GM19240 (cell line): Measurements from ENCODE around the gene SORBS1.
"Not testable (repeated sequence)": the region's sequence is repeated elsewhere in the genome, so short reads cannot be mapped to it uniquely, and the experiment has no call there.

ENCODE experiments used
- DNase-seq: peaks from one replicate; pipeline ENCODE4 v3.0.0; 2011; ENCODE audit warnings: low spot score; ENCODE audit not compliant: insufficient read length

SORBS1 gene

DNA sequence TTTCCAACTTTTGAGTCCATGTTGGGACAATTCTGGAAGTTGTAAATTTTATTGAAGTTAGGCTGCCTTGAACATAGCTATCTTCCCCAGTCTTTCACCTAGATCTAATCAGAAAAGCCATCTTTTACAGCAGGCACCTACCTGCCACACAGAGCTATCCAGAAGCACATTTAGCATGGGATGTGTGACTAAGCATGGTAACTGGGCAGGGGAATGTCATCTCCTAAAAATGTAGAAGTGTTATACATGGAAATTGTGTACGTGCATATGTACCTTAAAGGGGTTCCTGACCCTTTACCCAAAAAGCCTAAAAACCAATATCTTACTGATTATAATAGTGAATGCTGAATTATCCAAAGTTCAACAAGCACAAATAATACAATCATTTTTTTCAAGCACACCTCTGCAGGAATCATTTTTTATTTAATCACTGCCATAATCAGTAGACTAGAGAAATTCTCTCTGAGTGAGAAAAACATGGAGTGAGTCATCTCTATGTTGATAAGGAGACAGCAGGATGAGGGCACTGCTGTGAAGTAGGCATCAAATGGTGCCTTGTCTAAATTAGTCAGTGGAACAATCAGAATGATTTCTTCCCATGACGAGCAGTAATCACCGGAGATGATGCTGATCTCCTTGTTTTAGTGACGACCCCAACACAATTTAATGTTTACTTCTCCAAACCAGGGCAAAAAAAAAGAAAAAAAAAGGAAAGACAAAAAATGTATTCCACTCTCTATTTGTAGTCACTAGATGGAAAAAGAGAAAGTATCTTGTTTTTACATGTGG, 75.9 kb downstream of the SORBS1 start:
- DNase-seq = no peak

DNA sequence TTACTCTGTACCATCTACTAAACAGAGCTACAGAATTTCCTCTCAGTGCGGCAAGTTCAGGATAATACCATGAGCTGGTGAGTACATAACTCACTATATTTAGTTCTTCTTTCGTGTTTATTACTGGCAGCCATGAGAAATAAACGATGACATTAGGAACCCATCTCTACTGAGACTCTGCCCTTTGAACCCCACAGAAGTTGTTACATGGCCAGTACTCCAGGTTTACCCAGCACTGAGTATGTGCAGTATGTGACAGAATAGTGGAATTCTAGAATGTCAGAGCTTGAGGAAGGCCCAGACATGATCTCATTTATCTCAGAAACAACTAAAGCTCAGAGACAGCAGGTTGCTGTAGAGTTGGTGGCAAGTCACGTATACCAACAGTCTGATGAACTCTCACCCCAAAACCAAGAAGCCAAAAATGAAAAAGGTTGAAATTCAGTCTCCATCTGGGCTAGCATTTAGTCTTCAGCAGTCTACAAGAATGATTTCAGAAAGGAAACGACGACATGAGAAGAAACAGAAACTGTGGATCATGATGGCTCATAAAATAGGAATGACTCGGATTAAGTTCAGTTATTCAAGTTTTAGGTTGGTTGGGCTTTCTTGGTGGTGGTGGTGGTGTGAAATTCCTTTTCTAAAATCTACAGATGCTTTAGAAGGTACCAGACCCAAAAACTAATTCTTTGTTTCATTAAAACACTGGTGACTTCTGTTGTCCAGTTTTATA, 78.5 kb downstream of the SORBS1 start:
- DNase-seq = no peak

DNA sequence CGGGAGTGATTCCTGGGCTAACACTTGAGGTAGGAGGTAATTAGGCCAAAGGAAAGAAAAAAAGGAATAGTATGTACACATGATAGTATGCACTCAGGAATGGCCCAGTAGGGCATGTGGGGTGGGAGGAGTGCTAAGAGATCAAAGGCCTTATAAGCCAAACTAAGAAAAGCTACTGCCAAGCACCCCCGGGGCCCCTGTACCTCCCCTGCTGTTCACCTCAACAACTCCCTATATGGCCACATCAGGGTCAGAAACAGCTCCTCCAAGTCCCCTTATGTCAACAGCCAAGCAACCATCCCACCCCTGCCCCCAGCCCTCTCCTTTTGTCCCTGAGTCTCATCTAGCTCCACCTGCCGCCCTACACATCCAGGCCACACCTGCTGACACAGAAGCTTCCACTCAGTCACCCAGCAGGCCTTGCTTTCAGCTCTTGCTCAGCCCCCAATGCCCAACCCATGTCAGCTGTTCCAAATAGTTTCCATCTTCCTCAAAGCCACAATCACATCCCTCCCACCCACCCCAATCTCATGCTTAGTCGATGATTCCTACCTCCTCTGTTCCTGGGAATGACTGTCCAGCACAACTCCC, 80.2 kb downstream of the SORBS1 start:
- DNase-seq = no peak

DNA sequence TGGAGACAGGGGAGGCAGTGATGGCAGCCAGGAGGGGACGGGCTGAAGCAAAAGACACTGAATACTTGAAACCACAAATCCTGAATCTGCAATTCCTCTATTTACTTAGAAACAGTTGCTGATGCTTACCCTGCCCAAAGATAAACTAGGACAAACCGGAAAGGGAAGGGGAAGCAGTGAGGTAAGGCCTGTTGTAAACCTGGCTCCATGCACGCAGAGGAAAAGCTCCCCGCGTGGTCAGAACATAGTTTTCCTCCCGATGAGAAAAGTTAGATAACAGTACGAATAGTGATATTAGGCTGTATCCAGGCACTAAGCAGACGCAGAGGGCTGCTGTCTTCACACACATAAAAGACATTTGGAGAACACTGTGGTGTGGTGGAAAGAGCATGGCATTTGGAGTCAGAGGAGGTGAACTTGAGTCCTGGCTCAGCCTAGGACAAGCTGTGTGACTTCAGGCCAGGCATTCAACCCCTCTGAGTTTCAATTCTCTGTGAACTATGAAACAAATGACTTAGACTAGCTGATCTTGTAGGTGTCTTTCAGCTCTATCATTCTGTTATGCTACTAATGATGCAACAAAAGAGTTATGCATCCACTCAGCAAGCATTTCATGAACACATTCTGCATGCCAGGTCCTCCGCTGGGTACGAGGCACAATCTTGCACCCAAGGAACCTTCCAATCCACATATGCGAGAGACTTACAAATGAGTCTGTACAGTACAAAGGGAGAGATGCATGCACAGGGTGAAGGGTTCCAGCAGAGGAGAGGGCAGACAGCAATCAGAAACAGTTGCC, 80.9 kb downstream of the SORBS1 start:
- DNase-seq = no peak

DNA sequence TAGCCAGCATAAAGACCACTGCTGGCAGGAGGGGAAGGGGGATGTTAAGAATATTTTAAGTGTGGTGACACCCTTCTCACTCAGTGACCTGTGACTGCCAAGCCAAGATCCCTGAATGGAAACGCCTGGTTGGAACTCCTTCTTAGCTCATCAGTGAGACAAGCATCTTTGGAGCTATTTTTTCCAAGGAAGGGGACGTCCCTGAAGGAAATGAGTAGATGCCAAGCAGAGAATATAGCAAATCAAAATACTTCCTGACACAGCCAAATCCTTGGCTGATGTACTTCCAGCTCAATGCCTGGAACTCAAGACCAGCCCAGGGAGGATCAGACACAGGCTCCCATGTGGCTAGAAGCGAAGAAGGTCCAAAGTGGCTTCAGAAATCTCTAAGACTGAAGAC, 82.2 kb downstream of the SORBS1 start:
- no peak for DNase-seq

DNA sequence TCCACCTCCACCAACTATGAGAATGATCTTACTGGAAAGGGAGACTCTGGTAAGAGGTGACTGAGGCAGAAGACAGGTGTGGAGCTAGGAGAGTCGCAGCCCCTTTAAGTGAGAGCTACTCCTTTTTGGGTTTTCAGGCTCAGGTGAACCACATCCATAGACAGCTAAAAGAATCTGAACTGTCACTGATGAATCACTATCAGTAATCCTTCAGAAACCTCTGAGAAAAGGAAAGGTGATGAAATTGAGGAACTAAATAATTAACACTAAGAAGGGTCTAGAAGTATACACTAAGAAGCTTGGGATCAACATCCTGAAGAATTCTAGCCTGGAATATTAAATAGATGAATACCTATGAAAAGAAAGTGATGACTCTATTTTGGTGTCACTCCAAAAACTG, 83.0 kb downstream of the SORBS1 start:
- DNase-seq = no peak

DNA sequence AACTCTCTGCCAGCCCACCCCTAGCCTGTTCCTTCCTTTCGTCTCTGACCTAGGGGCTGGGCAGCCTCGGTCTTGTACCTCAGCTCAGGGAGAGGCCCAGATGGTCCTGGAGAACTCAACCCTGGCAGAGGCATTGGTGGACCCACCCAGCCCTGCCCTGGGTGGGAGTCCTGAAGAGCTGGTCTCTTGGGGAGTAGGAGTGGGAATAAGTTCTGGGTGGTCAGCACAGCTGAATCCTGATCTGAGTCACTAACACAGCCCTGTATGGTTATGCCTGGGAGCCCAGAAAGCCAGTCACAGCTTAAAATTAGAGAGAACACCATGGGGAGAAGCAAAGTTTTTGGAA, 84.0 kb downstream of the SORBS1 start:
- DNase-seq = no peak

DNA sequence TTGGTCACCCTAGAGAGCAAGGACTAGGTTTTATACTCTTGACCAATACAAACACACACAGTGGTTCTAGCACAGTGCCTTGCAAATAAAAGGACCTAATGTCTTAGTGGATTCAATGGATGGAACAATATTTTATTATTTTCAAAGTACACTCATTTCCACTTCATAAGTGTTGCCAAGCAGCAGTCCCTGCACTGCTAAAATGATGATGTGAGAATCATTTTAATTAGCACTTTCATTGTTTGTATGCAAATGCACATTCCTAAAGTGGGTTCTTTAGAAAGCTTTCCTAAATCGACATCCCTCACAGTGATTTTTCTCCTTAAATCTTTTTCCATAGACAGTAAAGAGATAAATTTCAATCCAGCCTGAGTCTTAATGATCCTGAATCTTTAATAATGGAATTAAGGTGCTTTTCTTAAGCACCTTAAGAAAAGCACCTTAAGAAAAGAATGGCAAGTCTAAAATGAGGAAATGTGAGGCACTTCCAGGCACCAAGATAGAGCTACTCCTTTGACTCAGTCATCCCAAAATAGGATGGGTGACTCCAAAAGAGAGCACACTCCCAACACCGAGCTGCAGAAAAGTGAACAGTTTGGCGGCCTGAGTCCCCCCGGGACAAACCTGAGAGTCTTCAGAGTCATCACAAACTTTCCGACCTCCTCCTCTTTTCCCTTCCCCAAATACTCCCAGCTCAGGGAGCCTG, 84.5 kb downstream of the SORBS1 start:
- no peak for DNase-seq

DNA sequence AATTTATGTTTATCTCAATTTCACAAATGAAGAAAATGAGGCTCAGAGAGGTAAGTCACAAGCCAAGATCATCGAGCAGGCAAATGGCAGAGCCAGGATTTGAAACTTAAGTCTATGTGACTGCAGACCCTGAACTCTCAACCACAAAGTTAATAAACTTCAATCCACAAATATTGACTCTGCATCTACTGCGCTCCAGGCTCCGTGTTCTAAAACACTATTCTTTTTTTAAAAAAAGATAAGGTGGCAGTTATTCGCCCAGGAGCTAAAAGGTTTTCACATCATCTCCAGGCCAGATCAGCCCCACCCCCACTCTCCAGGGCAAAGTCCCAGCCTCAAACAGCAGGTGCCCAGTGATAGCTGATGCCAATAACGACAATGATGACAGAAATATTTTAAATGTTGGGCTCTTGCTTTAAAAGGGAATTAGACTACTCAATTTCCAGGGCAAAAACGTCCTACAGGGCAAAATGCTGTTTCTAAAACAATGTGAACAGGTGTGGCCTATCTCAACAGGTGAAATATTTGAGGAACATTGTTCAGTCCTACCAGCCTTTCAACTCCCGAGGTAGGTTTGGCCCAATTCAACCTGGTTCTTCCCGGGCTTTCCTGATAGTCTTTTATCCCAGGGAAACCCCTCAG, 85.2 kb downstream of the SORBS1 start:
- no peak for DNase-seq

DNA sequence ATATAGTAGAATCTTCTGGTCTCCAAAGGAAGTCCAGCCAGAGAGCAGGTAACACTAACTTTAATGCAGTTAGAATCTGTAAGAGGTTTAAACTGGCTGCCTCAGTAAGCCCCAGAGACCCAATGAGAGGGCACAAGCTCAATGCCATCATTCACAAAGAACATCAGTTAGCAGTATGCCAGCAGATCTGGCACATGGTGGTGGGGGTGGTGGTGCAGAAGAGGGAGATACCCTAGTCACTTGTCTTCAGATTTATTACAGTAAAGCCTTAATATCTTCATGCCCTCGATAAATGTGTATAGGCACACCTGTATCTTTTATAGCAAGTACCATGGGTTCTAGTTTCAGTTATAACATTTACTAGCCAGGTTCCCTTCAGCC, 86.2 kb downstream of the SORBS1 start:
- no peak for DNase-seq

DNA sequence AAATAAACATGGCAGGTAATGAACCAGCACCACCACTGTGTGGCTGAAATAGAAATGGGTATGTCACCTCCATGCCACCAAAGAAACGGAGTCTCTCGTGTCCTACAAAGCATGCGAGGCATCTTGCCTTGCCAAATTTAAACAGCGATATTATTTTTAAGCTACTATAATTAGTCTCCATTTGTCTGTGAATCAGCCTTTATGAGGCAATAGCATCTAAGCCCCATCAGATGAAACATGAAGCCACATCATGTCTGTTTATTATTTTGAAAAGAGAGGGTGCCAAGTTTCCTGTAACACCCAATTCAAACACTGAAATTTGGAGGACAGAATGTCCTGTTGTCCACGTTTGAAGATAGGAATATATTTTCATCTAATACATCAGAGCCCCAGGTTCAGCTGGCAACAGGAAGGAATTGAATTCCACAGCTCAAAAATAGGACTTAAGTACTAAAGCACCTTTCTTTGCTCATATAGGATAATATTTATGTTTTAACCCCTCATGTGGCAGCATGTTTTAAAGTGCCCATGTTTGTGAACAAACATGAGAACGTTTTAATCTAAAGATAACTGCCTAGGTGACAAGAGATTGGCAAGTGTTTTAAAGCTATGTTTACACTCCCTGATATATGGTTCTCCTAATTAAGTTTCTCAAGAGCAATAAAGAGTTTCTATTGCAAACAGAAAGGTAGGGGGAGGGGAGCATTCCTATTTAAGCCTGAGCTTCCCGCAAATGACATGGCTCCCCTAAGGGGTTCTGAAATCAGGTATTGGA, 86.8 kb downstream of the SORBS1 start:
- DNase-seq = no peak

DNA sequence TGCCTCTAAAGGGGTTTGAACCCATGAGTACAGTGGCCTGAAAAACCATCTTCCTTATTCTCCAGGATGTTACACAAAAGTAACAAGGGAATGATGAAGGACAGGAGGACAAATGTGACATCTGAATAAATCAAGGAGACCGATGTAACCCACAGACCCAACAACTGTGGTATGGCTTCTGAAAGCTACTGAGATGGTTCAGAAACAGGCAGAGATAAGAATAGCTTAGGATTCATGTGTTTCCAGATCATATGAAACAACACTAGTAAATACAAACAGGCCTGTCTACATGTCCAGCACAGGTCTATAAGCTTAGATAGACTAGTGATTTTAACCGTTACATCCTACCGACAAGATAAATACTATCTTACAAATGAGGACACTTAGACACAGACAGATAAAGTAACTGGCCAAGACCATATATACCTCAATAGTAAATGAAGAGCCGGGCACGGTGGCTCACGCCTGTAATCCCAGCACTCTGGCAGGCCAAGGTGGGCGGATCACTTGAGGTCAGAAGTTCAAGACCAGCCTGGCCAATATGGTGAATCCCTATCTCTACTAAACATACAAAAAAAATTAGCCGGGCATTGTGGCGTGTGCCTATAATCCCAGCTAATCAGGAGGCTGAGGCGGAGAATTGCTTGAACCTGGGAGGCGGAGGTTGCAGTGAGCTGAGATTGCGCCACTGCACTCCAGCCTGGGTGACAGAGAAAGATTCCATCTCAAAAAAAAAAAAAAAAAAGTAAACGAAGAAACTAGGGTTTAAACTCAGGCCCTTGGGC, 88.7 kb downstream of the SORBS1 start:
- DNase-seq = no peak

DNA sequence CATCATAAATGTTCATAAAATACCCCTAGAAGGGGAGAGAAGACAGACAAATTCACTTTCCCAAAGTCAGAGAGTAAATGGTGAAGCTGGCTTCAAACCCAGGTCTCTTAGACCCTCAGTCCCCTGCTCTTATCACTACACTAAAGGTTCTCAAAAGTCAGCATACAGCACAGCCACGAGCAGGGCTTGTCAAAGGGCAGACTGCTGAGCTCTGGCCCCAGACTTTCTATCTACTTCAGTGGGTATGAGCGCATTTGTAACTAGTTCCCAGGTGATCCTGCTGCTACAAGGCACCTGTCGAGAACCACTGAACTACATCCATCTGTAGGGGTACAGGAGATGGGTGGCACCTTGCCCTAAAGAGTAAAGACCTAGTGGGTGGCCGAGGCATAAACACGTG, 91.5 kb downstream of the SORBS1 start:
- no peak for DNase-seq

DNA sequence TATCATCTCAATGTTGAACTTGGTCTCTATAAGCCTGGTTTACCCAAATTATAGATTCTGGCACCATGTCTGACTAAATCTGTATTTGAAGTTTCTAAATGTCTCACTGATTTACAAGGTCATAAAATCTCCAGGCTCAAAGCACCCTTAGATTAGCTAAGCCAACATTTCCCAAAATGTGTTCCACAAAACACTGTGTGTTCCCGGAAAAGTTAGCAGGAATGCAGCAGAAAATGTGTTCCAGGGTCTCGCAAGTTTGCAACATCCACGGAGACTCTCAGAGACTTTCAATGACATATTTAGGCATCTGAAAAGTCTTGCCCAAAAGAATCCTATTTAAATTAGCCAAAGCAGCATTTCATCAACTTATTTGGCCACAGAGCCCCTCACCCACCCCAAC, 91.9 kb downstream of the SORBS1 start:
- DNase-seq = no peak

DNA sequence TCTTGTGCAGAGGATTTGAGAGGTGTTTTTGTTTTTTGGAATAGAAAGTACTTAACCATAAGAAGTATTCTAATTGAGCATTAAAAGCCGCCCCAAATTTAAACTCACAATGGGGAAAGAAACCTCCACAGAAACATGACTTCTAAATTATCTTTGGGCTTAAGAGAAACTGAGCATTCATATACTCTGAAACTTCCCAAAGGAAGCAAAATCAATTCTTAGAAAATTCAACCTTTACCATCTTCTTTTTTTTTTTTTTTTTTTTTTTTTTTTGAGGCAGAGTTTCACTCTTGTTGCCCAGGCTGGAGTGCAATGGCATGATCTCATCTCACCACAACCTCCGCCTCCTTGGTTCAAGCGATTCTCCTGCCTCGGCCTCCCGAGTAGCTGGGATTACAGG, 93.5 kb downstream of the SORBS1 start:
- DNase-seq = not testable (repeated sequence)

DNA sequence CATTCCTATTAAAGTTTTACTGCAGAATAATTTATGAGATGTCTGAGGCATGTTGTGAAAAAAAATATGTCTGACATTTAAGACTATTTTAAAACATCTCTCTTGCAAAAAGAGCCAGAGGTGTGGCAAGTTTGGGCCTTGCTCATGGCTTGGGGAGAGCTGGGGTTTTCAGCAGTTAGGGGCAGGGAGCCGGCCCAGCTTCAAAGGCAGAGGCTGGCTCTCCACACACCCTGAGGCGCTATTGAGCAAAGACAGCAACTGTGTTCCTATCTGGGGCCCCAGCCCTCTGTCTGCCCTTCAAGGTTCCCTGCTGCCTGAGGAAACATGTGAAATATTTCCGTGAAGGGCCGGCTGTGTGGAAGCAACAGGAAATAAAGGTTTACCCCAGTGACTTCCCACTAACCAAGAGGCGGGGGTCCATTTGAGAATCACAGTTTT, 94.0 kb downstream of the SORBS1 start:
- DNase-seq = no peak

DNA sequence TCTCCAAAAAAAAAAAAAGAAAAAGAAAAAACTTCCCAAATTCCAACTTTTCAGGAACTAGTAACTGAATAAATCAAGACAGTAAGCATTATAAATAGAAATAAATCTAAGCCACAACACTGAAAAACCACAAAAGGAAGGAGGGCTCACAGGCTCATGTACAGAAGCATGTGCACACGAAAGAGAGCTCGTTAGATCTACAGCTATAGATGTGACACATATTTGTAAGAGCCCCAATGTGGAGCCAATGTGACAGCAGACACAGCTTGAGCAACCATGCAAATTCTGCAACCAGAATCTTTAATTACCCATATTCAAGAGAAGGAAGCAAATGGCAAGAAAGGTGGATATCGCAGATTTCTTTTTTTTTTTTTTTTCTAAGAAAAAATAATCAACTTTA, 94.7 kb downstream of the SORBS1 start:
- no peak for DNase-seq

DNA sequence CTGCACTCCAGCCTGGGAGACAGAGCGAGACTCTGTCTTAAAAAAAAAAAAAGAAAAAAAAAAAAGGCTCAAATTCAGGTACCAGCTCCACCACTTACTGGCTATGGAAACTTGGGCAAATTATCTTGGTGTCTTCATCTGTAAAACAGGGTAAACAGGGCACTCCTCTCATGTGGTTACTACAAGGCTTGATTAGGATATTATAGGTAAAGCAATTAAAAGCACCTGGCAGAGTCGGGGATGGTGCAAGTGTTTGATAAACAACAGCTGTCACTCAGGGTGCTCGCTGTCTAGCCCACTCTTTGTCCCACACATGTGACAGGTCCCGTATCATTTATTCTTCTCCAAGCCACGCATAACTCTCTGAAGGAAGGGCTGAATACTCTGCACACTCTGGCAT, 96.9 kb downstream of the SORBS1 start:
- no peak for DNase-seq
